Activated T-cell treated with anti-CD3 and anti-CD28 coated beads, Interleukin-2, amount 50 U/mL, for 4 hours (primary cell): ENCODE results near the gene DEFB132. TPM values are rescaled to one million over a fixed set of nuclear protein-coding genes. Genes with fewer than 3 reads are reported as not detected.

Source experiments
- ATAC-seq, 2 donors: fragments of 200-7000 bp; cut with Tn5 transposase; one replicate each; pipeline ENCODE4 v1.10.0; 2021
- DNase-seq: peaks from one replicate; pipeline ENCODE4 v3.0.0-alpha.2; 2020
- H3K27me3 Mint-ChIP-seq: one replicate; pipeline ENCODE4 v1.8.0; 2021; ENCODE audit warnings: low read depth, mixed read lengths
- H3K36me3 Mint-ChIP-seq: one replicate; pipeline ENCODE4 v1.8.0; 2022; ENCODE audit warnings: mixed read lengths; ENCODE audit not compliant: insufficient read depth
- H3K4me1 Mint-ChIP-seq: one replicate; pipeline ENCODE4 v1.8.0; 2021; ENCODE audit warnings: low read depth, mixed read lengths
- H3K4me3 Mint-ChIP-seq: one replicate; pipeline ENCODE4 v1.8.0; 2021; ENCODE audit warnings: mild to moderate bottlenecking, moderate library complexity, mixed read lengths
- H3K9me3 Mint-ChIP-seq: one replicate; pipeline ENCODE4 v1.8.0; 2021; ENCODE audit warnings: mixed read lengths
- total RNA-seq, 3 donors: library from RNA; stranded (reverse); gene quantifications; one replicate each; pipeline ENCODE4 v1.2.1, GENCODE V29; 2021

The DEFB132 gene
- total RNA-seq, 3 donors from 2014 or later: not detected

DNA sequence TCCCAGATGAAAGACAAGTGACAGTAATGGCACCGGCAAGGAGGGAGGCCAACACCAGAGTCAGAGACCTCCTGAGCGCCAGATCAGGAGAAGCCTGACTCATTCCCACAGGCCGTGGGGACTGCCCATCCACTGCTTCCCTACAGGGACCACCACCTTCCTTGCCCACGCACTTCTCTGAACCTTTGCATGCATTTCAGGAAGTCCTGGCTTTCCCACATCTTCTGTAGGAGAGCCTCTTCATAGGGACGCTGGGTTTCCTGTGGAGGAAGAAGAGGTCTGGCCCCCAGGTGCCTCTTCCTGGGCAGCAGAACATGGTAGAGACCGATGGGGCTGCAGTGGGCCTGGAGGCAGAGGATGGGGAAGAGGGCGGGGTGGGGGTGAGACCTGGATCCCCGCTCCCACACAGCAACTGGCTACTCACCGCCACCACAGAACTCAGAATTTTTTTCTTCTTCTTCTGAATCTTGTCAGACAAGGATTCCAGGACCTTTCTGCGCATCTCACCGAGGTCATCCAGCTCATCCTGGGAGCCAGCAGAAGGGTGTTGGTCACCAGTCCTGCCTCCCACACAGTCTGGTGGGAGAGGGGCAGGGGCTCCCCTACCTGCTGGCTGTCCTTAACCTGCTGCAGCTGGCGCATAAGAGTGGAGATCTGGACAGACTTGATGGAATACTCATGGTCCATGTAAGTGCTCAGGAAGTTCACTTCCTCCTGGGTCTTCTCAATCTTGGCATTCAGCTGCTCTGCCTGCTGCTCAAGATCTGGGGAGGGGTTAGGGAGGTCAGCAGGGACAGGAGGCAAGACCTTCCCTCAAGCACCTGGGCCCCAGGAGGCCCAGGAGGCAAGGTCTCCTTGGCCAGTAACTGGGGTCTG lies 19.3 kb downstream of the DEFB132 start:
- no peak for ATAC-seq
- H3K4me1 Mint-ChIP-seq: no peaks in the 10 kb centered on the region
- DNase-seq: no peak
- H3K4me3 Mint-ChIP-seq: no peak overlapping the region
- H3K9me3 Mint-ChIP-seq: no peaks in the 10 kb centered on the region
- no peaks in the 10 kb centered on the region for H3K36me3 Mint-ChIP-seq
- no peaks in the 10 kb centered on the region for H3K27me3 Mint-ChIP-seq

DNA sequence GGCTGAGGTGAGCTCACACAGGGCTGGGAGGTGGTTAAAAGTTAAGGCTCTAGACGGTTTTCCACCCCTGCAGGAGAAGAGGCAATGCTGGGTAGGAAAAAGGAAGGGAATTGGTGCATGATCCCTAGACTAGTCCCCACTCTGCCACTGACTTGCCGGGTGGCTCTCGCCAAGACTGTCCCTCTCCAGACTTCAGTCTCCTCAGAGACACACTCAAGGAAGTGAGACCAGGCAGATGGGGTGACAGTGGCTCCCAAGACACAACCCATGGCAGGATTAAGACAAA lies 19.9 kb downstream of the DEFB132 start:
- DNase-seq (no peak), ATAC-seq (no peak)
- H3K27me3 Mint-ChIP-seq: no peaks in the 10 kb centered on the region
- no peak overlapping the region for H3K4me3 Mint-ChIP-seq
- no peaks in the 10 kb centered on the region for H3K4me1 Mint-ChIP-seq
- no peaks in the 10 kb centered on the region for H3K36me3 Mint-ChIP-seq
- H3K9me3 Mint-ChIP-seq: no peaks in the 10 kb centered on the region

DNA sequence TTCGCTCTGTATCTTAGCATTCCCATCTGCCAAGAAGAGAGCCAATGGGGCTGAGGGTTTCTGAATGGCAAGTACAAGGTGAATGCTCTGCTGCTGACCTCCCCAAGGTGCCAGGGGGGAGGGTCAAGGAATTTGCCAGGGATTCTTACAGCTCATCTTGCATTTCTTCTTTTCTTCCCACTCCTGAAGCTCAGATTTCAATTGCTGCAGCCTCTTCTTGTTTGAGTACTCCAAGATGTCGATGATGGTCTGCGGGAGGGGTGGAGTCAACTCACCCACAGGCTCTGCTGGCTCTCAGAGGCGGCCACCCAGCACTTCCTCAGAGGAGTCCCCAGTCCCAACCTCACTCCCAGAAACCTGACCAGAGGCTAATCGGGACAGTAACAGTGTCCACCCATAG lies 20.7 kb downstream of the DEFB132 start:
- H3K36me3 Mint-ChIP-seq: no peaks in the 10 kb centered on the region
- H3K9me3 Mint-ChIP-seq: no peaks in the 10 kb centered on the region
- no peak overlapping the region for H3K4me3 Mint-ChIP-seq
- H3K27me3 Mint-ChIP-seq: no peaks in the 10 kb centered on the region
- ATAC-seq: no peak
- no peaks in the 10 kb centered on the region for H3K4me1 Mint-ChIP-seq
- DNase-seq: no peak

DNA sequence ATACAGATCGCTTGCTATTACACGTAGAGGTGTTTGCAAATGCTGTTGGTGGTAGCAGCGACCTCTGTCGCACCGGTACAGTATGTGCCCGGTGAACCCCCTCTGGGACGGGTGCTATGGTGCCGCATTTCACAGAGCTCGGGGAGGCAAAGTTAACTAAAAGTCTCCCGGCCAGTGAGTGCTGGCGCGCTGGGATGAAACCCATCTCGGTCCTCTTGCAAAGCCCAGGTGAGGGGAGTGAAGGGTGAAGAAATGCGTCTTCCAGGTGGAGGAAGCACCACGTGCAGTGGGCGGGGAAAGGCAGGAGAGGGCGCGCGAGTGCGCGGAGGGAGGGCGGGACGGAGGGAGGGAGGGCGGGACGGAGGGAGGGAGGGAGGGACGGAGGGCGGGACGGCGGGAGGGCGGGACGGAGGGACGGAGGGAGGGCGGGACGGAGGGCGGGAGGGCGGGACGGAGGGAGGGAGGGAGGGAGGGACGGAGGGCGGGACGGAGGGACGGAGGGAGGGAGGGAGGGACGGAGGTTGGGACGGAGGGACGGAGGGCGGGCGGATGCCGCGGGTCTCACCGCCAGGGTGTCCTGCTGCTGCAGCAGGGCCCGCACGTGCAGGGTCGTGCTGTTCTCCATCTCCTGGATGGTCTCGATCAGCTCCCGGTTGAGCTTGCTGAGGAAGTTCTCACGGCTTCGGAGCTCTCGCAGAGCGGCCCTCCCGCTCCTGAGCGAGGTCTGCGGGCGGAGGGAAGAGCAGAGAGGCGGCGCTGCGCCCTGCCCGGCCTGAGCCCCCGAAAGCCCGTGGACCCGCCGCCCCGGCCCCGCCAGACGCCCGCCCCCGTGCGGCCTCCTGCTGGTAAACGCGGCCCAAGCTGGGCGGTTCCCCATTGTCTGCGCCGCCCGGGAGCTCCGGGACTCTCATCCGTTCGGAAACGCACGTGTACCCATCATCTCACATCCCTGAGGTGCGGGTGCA lies 21.4 kb downstream of the DEFB132 start:
- ATAC-seq (peak in 1 of 2 donors; percentile 28), DNase-seq (no peak)
- Mint-ChIP-seq H3K4me3 (no peak overlapping the region), H3K36me3 (no peaks in the 10 kb centered on the region), H3K4me1 (no peaks in the 10 kb centered on the region), H3K27me3 (no peaks in the 10 kb centered on the region), H3K9me3 (no peaks in the 10 kb centered on the region)

DNA sequence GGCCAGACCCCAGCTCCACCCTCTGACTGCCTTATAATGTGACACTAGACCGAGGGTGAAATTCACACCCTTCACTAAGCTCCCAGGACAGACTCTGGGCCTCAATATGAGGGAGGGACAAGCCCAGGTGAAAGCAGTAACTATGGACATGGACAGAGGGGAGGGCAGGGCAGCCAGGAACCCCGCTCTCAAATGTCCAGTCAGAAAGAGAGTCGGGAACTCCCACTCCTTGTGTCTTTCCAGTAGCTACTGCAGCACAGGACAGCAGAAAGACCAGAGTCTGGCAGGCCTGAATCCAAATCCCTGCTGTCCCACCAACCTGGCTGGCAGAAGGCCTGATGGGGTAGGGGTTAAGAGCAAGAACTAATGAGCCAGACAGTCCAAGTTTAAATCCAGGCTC lies 26.6 kb downstream of the DEFB132 start:
- no peaks in the 10 kb centered on the region for H3K4me1 Mint-ChIP-seq
- no peaks in the 10 kb centered on the region for H3K27me3 Mint-ChIP-seq
- H3K4me3 Mint-ChIP-seq: no peak overlapping the region
- no peak for DNase-seq
- H3K9me3 Mint-ChIP-seq: no peaks in the 10 kb centered on the region
- ATAC-seq: no peak
- no peaks in the 10 kb centered on the region for H3K36me3 Mint-ChIP-seq

DNA sequence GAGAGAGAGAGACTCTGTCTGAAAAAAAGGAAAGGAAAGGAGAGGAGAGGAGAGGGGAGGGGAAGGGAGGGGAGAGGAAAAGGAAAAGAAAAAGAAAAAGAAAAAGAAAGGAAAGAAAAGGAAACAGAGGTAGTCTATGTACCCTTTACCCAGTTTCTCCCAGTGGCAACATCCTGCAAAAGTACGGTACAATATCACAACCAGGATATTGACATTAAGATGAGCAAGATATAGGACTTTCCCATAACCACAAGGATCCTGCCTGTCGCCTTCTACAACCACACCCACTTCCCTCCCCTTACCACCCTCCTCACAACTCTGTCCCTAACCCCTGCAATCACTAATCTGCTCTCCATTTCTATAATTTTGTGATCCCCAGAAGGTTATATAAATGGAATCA lies 29.0 kb downstream of the DEFB132 start:
- no peak for DNase-seq
- H3K36me3 Mint-ChIP-seq: no peaks in the 10 kb centered on the region
- H3K9me3 Mint-ChIP-seq: no peaks in the 10 kb centered on the region
- ATAC-seq: no peak
- H3K27me3 Mint-ChIP-seq: no peaks in the 10 kb centered on the region
- H3K4me1 Mint-ChIP-seq: peaks cover 5% of the 10 kb centered on the region
- no peak overlapping the region for H3K4me3 Mint-ChIP-seq

DNA sequence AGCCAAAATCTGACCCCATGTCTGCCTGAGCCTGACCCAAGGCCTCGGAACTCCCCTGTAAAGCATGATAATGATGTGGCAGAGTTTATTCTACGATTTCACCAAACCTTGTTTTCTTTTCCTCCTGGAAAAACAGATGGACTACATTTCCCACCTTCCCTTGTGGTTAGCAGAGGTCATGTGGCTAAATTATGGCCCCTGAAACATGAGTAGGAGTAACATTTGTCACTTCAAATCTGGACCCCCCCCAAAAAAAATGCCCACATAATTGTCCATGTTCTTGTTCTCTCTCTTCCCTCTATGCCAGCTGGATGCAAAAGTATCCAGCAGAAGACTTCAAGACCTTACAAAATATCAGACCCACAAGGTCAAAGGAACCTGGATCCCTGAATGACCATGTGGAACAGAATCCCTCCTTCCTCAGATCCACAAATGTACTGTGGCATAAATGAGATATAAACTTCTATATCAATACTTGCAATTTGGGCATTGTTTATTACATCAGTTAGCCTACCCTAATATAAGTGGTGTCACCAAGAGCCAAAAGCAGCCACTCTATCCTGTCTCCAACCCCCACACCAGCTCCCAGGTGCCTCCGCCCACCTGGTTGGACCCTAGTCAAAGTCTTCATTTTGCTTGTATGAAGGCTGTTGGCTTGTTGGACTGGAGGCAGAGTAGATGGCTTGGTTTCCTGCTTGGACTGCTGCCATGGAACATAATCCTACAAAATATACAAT lies 31.6 kb downstream of the DEFB132 start:
- no peaks in the 10 kb centered on the region for H3K36me3 Mint-ChIP-seq
- ATAC-seq: no peak

DNA sequence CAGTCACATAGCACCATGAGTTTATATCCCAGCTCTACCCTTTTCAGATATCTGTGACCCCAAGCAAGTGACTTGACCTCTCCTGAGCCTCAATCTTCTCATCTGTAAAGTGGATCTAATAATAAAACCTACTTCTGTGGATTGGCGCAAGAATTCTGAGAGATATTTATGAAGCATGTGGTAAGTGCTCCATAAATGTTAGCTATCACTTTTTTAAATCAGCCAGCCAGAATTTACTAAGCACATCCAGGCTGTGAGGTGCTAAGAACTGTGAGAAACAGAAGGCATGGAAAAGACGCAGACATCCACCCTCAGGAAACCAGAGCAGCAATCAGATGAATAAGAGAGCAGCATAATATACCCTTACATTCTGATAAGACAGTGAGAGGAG lies 32.2 kb downstream of the DEFB132 start:
- no peaks in the 10 kb centered on the region for H3K36me3 Mint-ChIP-seq
- DNase-seq: no peak
- H3K27me3 Mint-ChIP-seq: no peaks in the 10 kb centered on the region
- H3K9me3 Mint-ChIP-seq: no peaks in the 10 kb centered on the region
- peaks cover 5% of the 10 kb centered on the region for H3K4me1 Mint-ChIP-seq
- peak in 1 of 2 donors; percentile 6 for ATAC-seq
- no peak overlapping the region for H3K4me3 Mint-ChIP-seq

More for the DNA sequence above, 31.6 kb downstream of the DEFB132 start:
- DNase-seq: no peak
- H3K4me3 Mint-ChIP-seq: no peak overlapping the region
- peaks cover 5% of the 10 kb centered on the region for H3K4me1 Mint-ChIP-seq
- no peaks in the 10 kb centered on the region for H3K27me3 Mint-ChIP-seq
- H3K9me3 Mint-ChIP-seq: no peaks in the 10 kb centered on the region

DNA sequence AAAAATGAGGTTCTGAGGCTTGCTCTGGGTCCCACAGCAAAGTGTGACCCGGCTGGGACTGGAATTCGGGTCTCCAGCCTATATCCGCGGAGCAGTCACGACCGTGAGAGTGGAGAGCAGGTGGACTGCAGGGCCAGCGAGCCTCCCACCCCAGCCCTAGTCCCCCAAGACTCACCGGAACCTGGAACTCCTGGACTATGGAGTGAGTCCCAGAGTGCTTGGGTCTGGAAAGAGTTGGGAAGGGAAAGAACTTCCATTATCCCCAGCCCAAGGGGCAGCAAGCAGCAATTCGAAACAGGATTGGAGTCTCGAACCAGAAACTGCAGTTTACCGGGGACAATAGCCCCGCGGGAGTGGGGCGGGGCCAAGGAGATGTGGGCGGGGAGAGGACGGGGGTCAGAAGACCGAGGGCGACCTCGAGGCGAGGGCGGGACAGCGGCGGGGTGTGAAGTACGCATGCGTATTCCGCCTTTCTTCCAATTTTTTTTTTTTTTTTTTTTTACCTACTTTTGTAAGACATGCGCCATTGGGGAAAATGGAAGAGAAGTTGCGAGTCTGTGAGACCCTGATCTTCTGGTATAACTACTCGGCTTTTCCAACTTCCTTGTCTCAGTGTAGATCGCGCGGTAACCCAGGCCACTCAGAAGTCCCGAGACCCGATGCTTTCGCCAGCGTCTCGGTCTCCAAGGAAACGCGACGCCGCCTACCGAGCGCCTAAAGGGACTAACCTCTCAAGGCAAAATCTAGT lies 32.7 kb downstream of the DEFB132 start, which contains the start of gene C20orf96:
Gene C20orf96, minus strand, starts transcription at position 667 of the 748 bp plus-strand sequence. Its CDS starts 140 bp downstream, at position 527.
- H3K36me3 Mint-ChIP-seq: no peaks in the 10 kb centered on the region
- ATAC-seq: peak; percentile 92 to 93
- no peak within 1 kb of the TSS for H3K4me3 Mint-ChIP-seq
- peaks cover 5% of the 10 kb centered on the region for H3K4me1 Mint-ChIP-seq
- no peaks in the 10 kb centered on the region for H3K27me3 Mint-ChIP-seq
- peak; percentile 80 for DNase-seq
- H3K9me3 Mint-ChIP-seq: no peaks in the 10 kb centered on the region

DNA sequence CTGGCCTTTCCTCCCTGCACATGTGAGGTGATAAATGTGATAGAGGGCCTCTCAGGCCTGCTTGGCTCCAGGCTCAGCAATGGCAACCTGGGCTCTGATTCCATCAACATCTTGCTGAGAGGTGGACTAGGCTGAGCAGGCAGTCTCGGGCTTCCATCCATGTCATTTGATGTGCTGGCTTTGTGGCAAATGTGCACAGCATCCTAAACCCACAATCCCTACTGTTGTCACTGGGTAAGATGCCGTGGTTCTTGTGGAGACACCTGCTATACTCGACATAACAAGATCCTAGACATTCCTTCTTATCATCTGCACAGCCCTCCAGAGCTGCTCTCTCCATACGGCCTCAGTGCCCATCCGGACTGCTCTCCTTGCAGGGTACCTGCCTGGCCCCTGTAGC lies 37.1 kb downstream of the DEFB132 start:
- Mint-ChIP-seq H3K9me3 (no peaks in the 10 kb centered on the region), H3K4me3 (no peak overlapping the region), H3K27me3 (no peaks in the 10 kb centered on the region), H3K4me1 (peaks cover 23% of the 10 kb centered on the region), H3K36me3 (peaks cover 13% of the 10 kb centered on the region)
- no peak for DNase-seq
- no peak for ATAC-seq

DNA sequence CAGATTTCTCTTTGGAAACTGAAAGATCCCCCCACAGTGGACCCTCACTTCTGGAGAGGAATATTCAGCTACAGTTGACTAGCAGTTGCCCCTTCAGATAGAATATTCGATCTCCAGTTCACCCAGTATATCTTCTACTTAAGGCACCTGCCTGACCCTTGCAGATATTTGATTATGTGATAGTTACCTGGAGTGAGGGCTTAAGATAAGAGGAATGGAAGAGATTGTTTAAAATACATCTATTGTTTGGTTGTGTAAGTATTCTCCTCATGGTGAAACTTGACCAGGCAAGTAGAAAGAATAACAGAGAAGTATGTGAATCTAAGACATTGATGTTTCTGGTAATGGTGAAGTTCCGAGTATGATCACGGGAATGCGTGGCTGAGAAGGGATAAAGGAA lies 38.3 kb downstream of the DEFB132 start:
- no peak for ATAC-seq
- peaks cover 17% of the 10 kb centered on the region for H3K36me3 Mint-ChIP-seq
- H3K4me1 Mint-ChIP-seq: peaks cover 29% of the 10 kb centered on the region
- no peak for DNase-seq
- H3K4me3 Mint-ChIP-seq: peak overlapping the region; percentile 98
- no peaks in the 10 kb centered on the region for H3K27me3 Mint-ChIP-seq
- no peaks in the 10 kb centered on the region for H3K9me3 Mint-ChIP-seq

DNA sequence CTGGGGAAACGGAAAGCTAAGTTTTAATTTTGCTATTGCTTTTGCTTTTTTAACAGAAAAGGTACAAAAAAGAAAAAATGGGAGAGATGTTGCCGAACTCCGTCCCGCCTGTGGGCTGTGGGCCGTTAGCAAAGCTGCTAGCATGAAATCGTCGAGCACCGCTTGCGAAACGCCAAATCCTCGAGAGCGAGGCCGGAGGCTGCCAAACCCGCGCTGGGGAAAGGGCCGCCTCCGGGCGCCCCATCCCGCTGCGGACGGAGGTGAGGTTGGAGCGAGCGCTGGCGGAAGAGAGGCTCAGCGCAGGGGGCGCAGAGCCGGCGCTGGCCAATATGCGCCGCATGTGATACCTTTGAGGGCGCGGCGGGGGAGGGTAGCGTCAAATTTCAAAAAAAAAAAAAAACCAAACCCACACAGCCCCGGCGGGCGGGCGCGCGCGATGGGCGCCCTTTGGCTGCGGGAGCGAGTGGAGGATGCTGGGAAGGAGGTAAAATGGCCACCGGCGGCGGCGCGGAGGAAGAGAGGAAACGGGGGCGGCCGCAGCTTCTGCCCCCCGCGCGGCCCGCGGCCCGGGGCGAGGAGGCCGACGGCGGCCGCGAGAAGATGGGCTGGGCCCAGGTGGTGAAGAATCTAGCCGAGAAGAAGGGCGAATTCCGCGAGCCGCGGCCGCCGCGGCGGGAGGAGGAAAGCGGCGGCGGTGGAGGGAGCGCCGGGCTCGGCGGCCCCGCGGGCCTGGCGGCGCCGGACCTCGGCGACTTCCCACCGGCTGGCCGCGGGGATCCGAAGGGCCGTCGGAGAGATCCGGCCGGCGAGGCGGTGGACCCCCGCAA lies 39.8 kb downstream of the DEFB132 start, which contains the start of gene ZCCHC3:
Gene ZCCHC3, plus strand, starts transcription at position 473 of the 827 bp plus-strand sequence. Its CDS starts 17 bp downstream, at position 490.
- peaks cover 22% of the 10 kb centered on the region for H3K36me3 Mint-ChIP-seq
- no peaks in the 10 kb centered on the region for H3K9me3 Mint-ChIP-seq
- H3K4me1 Mint-ChIP-seq: peaks cover 40% of the 10 kb centered on the region
- DNase-seq (peak; percentile 77), ATAC-seq (peak; percentile 81 to 86)
- no peaks in the 10 kb centered on the region for H3K27me3 Mint-ChIP-seq
- H3K4me3 Mint-ChIP-seq: peak within 1 kb of the TSS; percentile 98
